ENCODE data around the gene YJEFN3. TPM values are rescaled to one million over a fixed set of nuclear protein-coding genes. Genes with fewer than 3 reads are reported as not detected.

Gene YJEFN3
- total and polyA plus RNA-seq, 8 donors = 0.43 to 117 (median 3.3) TPM

GRCh38 chr19:19537075-19538048, 8.7 kb downstream of the YJEFN3 start:
- Histone ChIP-seq H3K4me3 (peak overlapping the region; percentile 7 to 43 (median 34)), H3K9me3 (peaks cover 0 to 9% (median 0%) of the 10 kb centered on the region in 4 donors), H3K27me3 (peaks cover 16 to 66% (median 53%) of the 10 kb centered on the region in 3 donors), H3K27ac (no peak overlapping the region), H3K4me1 (peaks cover 24 to 50% (median 45%) of the 10 kb centered on the region in 4 donors), H3K36me3 (peaks cover 0 to 6% (median 2%) of the 10 kb centered on the region in 4 donors)
- intact Hi-C loops (cut with DNase I; ENCODE audit: low total_unique reads) = loop anchor here (5.0 to 10.0 kb wide), 2 partner anchors 105 to 417 kb away; partner anchors contain the start of gene GMIP
- TF ChIP-seq CTCF (IDR thresholded peaks at IDR 0.05) = no peak
- TF ChIP-seq EP300 (IDR thresholded peaks at IDR 0.05) = no peak
- no peak for TF ChIP-seq POLR2A (IDR thresholded peaks at IDR 0.05)
- WGBS, 5 donors = 20 to 34% (median 24%) methylated on average over 36 to 59 of the region's 59 CpGs
- peak in 1 of 2 donors; percentile 63 for DNase-seq

- Histone ChIP-seq H3K27ac (no peak within 1 kb of the TSS), H3K27me3 (peaks cover 16 to 75% (median 54%) of the 10 kb centered on the region in 3 donors), H3K36me3 (peaks cover 0 to 6% (median 2%) of the 10 kb centered on the region in 4 donors), H3K9me3 (peaks cover 0 to 9% (median 0%) of the 10 kb centered on the region in 4 donors), H3K4me3 (peak within 1 kb of the TSS; percentile 30 to 43 (median 34)), H3K4me1 (peaks cover 24 to 47% (median 42%) of the 10 kb centered on the region in 4 donors)
- TF ChIP-seq CTCF (IDR thresholded peaks at IDR 0.05) (no peak), POLR2A (IDR thresholded peaks at IDR 0.05) (no peak), POLR2AphosphoS5 (IDR thresholded peaks at IDR 0.05) (no peak), EP300 (IDR thresholded peaks at IDR 0.05) (no peak)
- 3 to 5% (median 4%) methylated on average over 24 to 56 of the region's 56 CpGs for WGBS, 5 donors
- intact Hi-C loops (cut with DNase I; ENCODE audit: low total_unique reads) = loop anchor here (5.0 to 10.0 kb wide), 2 partner anchors 104 to 417 kb away; partner anchors contain the start of gene GMIP
- DNase-seq = peak; percentile 37 to 83
These were observed 9.5 kb downstream of the YJEFN3 start, which contains the start of gene CILP2 for GRCh38 chr19:19538061-19538784. TSS of gene CILP2 (plus strand) at chr19:19538265. CDS start at chr19:19538350, 85 bp downstream.

GRCh38 chr19:19538785-19539166, 10.1 kb downstream of the YJEFN3 start:
- Histone ChIP-seq H3K4me3 (peak overlapping the region in 2 of 4 donors; percentile 34), H3K27ac (no peak overlapping the region), H3K4me1 (peaks cover 24 to 47% (median 42%) of the 10 kb centered on the region in 4 donors), H3K9me3 (peaks cover 0 to 9% (median 0%) of the 10 kb centered on the region in 4 donors), H3K27me3 (peaks cover 16 to 81% (median 54%) of the 10 kb centered on the region in 3 donors), H3K36me3 (peaks cover 0 to 6% (median 2%) of the 10 kb centered on the region in 4 donors)
- TF ChIP-seq CTCF (IDR thresholded peaks at IDR 0.05) = no peak
- TF ChIP-seq EP300 (IDR thresholded peaks at IDR 0.05) = no peak
- no peak for TF ChIP-seq POLR2AphosphoS5 (IDR thresholded peaks at IDR 0.05)
- TF ChIP-seq POLR2A (IDR thresholded peaks at IDR 0.05) = no peak
- peak in 1 of 2 donors; percentile 61 for DNase-seq
- intact Hi-C loops (cut with DNase I; ENCODE audit: low total_unique reads) = loop anchor here (5.0 to 10.0 kb wide), 2 partner anchors 104 to 416 kb away; partner anchors contain the start of gene GMIP
- 18 to 37% (median 30%) methylated on average over 7 of the region's 7 CpGs for WGBS, 5 donors
